HL-60 (cell line): ENCODE data around the gene TMTC2.
A peak's percentile ranks its signal among the peaks of the same experiment; 100 is the strongest.

Experiments used
- CTCF ChIP-seq: IDR thresholded peaks from one replicate; pipeline ENCODE4 v1.5.1; 2011; ENCODE audit warnings: low read length, control low read depth, inconsistent platforms; ENCODE audit not compliant: insufficient read depth
- POLR2AphosphoS5 ChIP-seq: IDR thresholded peaks from 2 replicates; pipeline ENCODE4 v1.6.1; 2012; ENCODE audit warnings: low read depth
- SPI1 ChIP-seq: IDR thresholded peaks from 2 replicates; pipeline ENCODE4 v1.6.1; 2012; ENCODE audit warnings: low read depth, mild to moderate bottlenecking, borderline replicate concordance
- TF ChIP-seq, protein P1 (sequence below): IDR thresholded peaks from 2 replicates; pipeline ENCODE4 v1.6.1; 2012; ENCODE audit warnings: low read depth; ENCODE audit not compliant: insufficient replicate concordance

- TF ChIP-seq CTCF: no peak
- no peak for TF ChIP-seq POLR2AphosphoS5
- TF ChIP-seq, protein P1, sequence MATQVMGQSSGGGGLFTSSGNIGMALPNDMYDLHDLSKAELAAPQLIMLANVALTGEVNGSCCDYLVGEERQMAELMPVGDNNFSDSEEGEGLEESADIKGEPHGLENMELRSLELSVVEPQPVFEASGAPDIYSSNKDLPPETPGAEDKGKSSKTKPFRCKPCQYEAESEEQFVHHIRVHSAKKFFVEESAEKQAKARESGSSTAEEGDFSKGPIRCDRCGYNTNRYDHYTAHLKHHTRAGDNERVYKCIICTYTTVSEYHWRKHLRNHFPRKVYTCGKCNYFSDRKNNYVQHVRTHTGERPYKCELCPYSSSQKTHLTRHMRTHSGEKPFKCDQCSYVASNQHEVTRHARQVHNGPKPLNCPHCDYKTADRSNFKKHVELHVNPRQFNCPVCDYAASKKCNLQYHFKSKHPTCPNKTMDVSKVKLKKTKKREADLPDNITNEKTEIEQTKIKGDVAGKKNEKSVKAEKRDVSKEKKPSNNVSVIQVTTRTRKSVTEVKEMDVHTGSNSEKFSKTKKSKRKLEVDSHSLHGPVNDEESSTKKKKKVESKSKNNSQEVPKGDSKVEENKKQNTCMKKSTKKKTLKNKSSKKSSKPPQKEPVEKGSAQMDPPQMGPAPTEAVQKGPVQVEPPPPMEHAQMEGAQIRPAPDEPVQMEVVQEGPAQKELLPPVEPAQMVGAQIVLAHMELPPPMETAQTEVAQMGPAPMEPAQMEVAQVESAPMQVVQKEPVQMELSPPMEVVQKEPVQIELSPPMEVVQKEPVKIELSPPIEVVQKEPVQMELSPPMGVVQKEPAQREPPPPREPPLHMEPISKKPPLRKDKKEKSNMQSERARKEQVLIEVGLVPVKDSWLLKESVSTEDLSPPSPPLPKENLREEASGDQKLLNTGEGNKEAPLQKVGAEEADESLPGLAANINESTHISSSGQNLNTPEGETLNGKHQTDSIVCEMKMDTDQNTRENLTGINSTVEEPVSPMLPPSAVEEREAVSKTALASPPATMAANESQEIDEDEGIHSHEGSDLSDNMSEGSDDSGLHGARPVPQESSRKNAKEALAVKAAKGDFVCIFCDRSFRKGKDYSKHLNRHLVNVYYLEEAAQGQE: peak; percentile 80
- no peak for TF ChIP-seq SPI1
Observed at GRCh38 chr12:82867762-82868500, 181.2 kb downstream of the TMTC2 start.
